HepG2 (cell line): ENCODE results near the gene LIME1. TPM values are rescaled to one million over a fixed set of nuclear protein-coding genes. Genes with fewer than 3 reads are reported as not detected.
A peak's percentile ranks its signal among the peaks of the same experiment; 100 is the strongest.

Experiments
- AHR ChIP-seq: IDR thresholded peaks from 2 replicates; pipeline ENCODE4 v1.6.1; 2018; ENCODE audit warnings: missing genetic modification reagents, missing compliant biosample characterization
- ATM ChIP-seq: fragments of 450-650 bp; IDR thresholded peaks from 2 replicates; pipeline ENCODE4 v1.7.1; 2017; ENCODE audit warnings: mild to moderate bottlenecking, borderline replicate concordance
- CREM ChIP-seq, 2 experiments: sonication (generic) in 1 of 2; formaldehyde crosslinking in 1 of 2; IDR thresholded peaks; 2 replicates each; pipeline versions ENCODE4 v1.4.0 to v1.6.1; 2016 to 2020; ENCODE audit warnings: antibody characterized with exemption in 1 of 2, mild to moderate bottlenecking in 1 of 2, missing genetic modification reagents in 1 of 2
- ETV5 ChIP-seq: IDR thresholded peaks from 2 replicates; pipeline ENCODE4 v1.6.1; 2018; ENCODE audit warnings: missing biosample characterization, missing genetic modification reagents, inconsistent platforms, borderline replicate concordance
- FLYWCH1 ChIP-seq: sonication (generic); formaldehyde crosslinking; IDR thresholded peaks from 2 replicates; pipeline ENCODE4 v1.8.1; 2023; ENCODE audit warnings: mild to moderate bottlenecking, missing genetic modification reagents
- FOXO1 ChIP-seq: sonication (generic); formaldehyde crosslinking; IDR thresholded peaks from 2 replicates; pipeline ENCODE4 v1.4.0; 2020; ENCODE audit warnings: missing genetic modification reagents
- GFI1 ChIP-seq: sonication (generic); formaldehyde crosslinking; IDR thresholded peaks from 2 replicates; pipeline ENCODE4 v1.5.0; 2020; ENCODE audit warnings: missing genetic modification reagents, mild to moderate bottlenecking, borderline replicate concordance
- HCFC1 ChIP-seq: fragments of 150-350 bp; IDR thresholded peaks from 2 replicates; pipeline ENCODE4 v1.6.1; 2014; ENCODE audit warnings: low read depth, low read length
- HOXA7 ChIP-seq: sonication (generic); formaldehyde crosslinking; IDR thresholded peaks from 2 replicates; pipeline ENCODE4 v1.8.1; 2022; ENCODE audit warnings: mild to moderate bottlenecking, missing genetic modification reagents, moderate library complexity
- MAFK ChIP-seq, 2 experiments: IDR thresholded peaks in 1 of 2; conservative IDR thresholded peaks in 1 of 2; 2 replicates each; pipeline ENCODE4 v1.6.1; 2011; ENCODE audit warnings: improper control_type of control experiment in 2 of 2, low read length in 2 of 2
- MATR3 ChIP-seq: sonication (generic); formaldehyde crosslinking; IDR thresholded peaks from 2 replicates; pipeline ENCODE4 v1.4.0; 2020; ENCODE audit warnings: missing genetic modification reagents
- NR3C1 ChIP-seq: sonication (generic); formaldehyde crosslinking; IDR thresholded peaks from 2 replicates; pipeline ENCODE4 v1.4.0; 2020; ENCODE audit warnings: missing genetic modification reagents
- PITX1 ChIP-seq: sonication (generic); formaldehyde crosslinking; IDR thresholded peaks from 2 replicates; pipeline ENCODE4 v1.5.1; 2020; ENCODE audit warnings: mild to moderate bottlenecking, missing genetic modification reagents
- PREB ChIP-seq: sonication (generic); formaldehyde crosslinking; IDR thresholded peaks from 2 replicates; pipeline ENCODE4 v1.4.0; 2020; ENCODE audit warnings: missing genetic modification reagents
- SMARCC2 ChIP-seq: fragments of 450-650 bp; IDR thresholded peaks from 2 replicates; pipeline ENCODE4 v1.6.1; 2017; ENCODE audit warnings: antibody characterized with exemption, mild to moderate bottlenecking
- SSRP1 ChIP-seq: IDR thresholded peaks from 2 replicates; pipeline ENCODE4 v1.6.1; 2016; ENCODE audit warnings: control low read depth
- YEATS4 ChIP-seq: sonication (generic); formaldehyde crosslinking; IDR thresholded peaks from 2 replicates; pipeline ENCODE4 v1.4.0; 2020; ENCODE audit warnings: missing genetic modification reagents, borderline replicate concordance
- ZBTB34 ChIP-seq: sonication (generic); formaldehyde crosslinking; IDR thresholded peaks from 2 replicates; pipeline ENCODE4 v1.8.0; 2022; ENCODE audit warnings: mild to moderate bottlenecking, missing genetic modification reagents
- ZNF264 ChIP-seq: sonication (generic); formaldehyde crosslinking; IDR thresholded peaks from 2 replicates; pipeline ENCODE4 v1.4.0; 2020; ENCODE audit warnings: missing genetic modification reagents
- ZNF414 ChIP-seq: sonication (generic); formaldehyde crosslinking; IDR thresholded peaks from 2 replicates; pipeline ENCODE4 v1.5.0; 2020; ENCODE audit warnings: missing genetic modification reagents
- ZNF451 ChIP-seq: sonication (generic); formaldehyde crosslinking; IDR thresholded peaks from 2 replicates; pipeline ENCODE4 v1.5.0; 2020; ENCODE audit warnings: mild to moderate bottlenecking, missing genetic modification reagents
- ZNF556 ChIP-seq: sonication (generic); formaldehyde crosslinking; IDR thresholded peaks from 2 replicates; pipeline ENCODE4 v1.4.0; 2020; ENCODE audit warnings: mild to moderate bottlenecking, missing genetic modification reagents, borderline replicate concordance
- ZNF589 ChIP-seq: sonication (generic); formaldehyde crosslinking; conservative IDR thresholded peaks from 2 replicates; pipeline ENCODE4 v1.8.0; 2022; ENCODE audit warnings: mild to moderate bottlenecking, moderate library complexity, missing genetic modification reagents
- ZNF777 ChIP-seq: sonication (generic); formaldehyde crosslinking; IDR thresholded peaks from 2 replicates; pipeline ENCODE4 v1.4.0; 2020; ENCODE audit warnings: missing genetic modification reagents
- ZNF816 ChIP-seq: sonication (generic); formaldehyde crosslinking; IDR thresholded peaks from 2 replicates; pipeline ENCODE4 v1.8.0; 2022; ENCODE audit warnings: missing genetic modification reagents, mild to moderate bottlenecking, borderline replicate concordance
- ZXDC ChIP-seq: sonication (generic); formaldehyde crosslinking; IDR thresholded peaks from 2 replicates; pipeline ENCODE4 v1.5.0; 2020; ENCODE audit warnings: mild to moderate bottlenecking, missing genetic modification reagents
- polyA plus RNA-seq, 8 experiments: library from polyadenylated mRNA; depleted of rRNA in 3 of 8; stranded (reverse) in 7 of 8; unstranded in 1 of 8; fragments of >200 nt; fragmentation: Illumina TruSeq in 4 of 8; extraction: Trizol in 4 of 8; gene quantifications; 2 replicates each; pipeline versions ENCODE4 v1.2.1 to v1.2.3, GENCODE V29; 2011 to 2016; ENCODE audit warnings: low read depth in 4 of 8, missing spikeins in 1 of 8, mixed read lengths in 1 of 8; ENCODE audit not compliant: insufficient read depth in 1 of 8
- total RNA-seq, 5 experiments: library from RNA; depleted of rRNA; stranded (reverse); fragments of >200 nt; fragmentation: Illumina TruSeq; extraction: Trizol; gene quantifications; 2 replicates each; pipeline ENCODE4 v1.2.3, GENCODE V29; 2016; ENCODE audit warnings: low read depth in 1 of 5

Gene LIME1
- total and polyA plus RNA-seq, 2 of the 13 experiments (the other 11 are each of a cell fraction or from before 2014, with no cell fraction given), result 13.0 to 61.5 TPM

- TF ChIP-seq ZNF556 (CRISPR knock-in tag), result peak; percentile 40; the same call in 1 of the 2 replicates
- no peak; the same call in 1 of the 2 replicates for TF ChIP-seq SSRP1 (CRISPR knock-in tag)
- TF ChIP-seq FOXO1 (CRISPR knock-in tag), result no peak; the same call in 1 of the 2 replicates
- TF ChIP-seq HCFC1, result no peak
- no peak; the same call in 1 of the 2 replicates for TF ChIP-seq PITX1
- peak; percentile 68; the same call in 1 of the 2 replicates for TF ChIP-seq ZXDC (CRISPR knock-in tag)
- TF ChIP-seq ZBTB34, result no peak; the same call in 1 of the 2 replicates
- TF ChIP-seq CREM (IDR thresholded peaks at IDR 0.05), result no peak
- TF ChIP-seq CREM (CRISPR knock-in tag; IDR thresholded peaks at IDR 0.05), result no peak
- no peak for TF ChIP-seq ZNF264
- no peak for TF ChIP-seq MAFK (conservative IDR thresholded peaks at IDR 0.05 in 1 of 2, IDR thresholded peaks at IDR 0.05 in 1 of 2; ENCODE audit: low read length in 2 of 2)
- TF ChIP-seq AHR (CRISPR knock-in tag), result 0 out of 2 replicates have a peak, but pooled peaks have one; percentile 49
- no peak for TF ChIP-seq GFI1 (CRISPR knock-in tag)
- TF ChIP-seq ZNF816, result no peak
- TF ChIP-seq PREB (CRISPR knock-in tag), result no peak
- peak; percentile 25 for TF ChIP-seq ETV5 (CRISPR knock-in tag)
- no peak for TF ChIP-seq SMARCC2
- no peak for TF ChIP-seq NR3C1 (CRISPR knock-in tag)
- TF ChIP-seq ATM, result no peak
- TF ChIP-seq MATR3 (CRISPR knock-in tag), result no peak
- no peak; the same call in 1 of the 2 replicates for TF ChIP-seq ZNF451 (CRISPR knock-in tag)
- no peak for TF ChIP-seq ZNF414
- no peak for TF ChIP-seq YEATS4 (CRISPR knock-in tag)
- TF ChIP-seq FLYWCH1 (CRISPR knock-in tag), result no peak
- TF ChIP-seq HOXA7, result no peak
- TF ChIP-seq ZNF777, result no peak
- no peak for TF ChIP-seq ZNF589 (CRISPR knock-in tag)
These were observed 630 bp downstream of the LIME1 start (continued) for GRCh38 chr20:63736893-63737694.
